CD4-positive, alpha-beta T cell treated with Interleukin-2 at 100 ng/mL for 4 hours (primary cell): ENCODE measurements around the gene DLX3.

Experiments used
- DNase-seq: peaks from one replicate; pipeline ENCODE4 v3.0.0-alpha.2; 2020; ENCODE audit warnings: low spot score

The DLX3 gene

GRCh38 chr17:50023520-50023919 lies 28.5 kb upstream of the DLX3 start:
- no peak for DNase-seq

- no peak for DNase-seq
Measured at GRCh38 chr17:50022463-50023130, 27.6 kb upstream of the DLX3 start.

GRCh38 chr17:50021681-50022370 lies 26.8 kb upstream of the DLX3 start:
- DNase-seq, result no peak

GRCh38 chr17:50020841-50021599 lies 26.0 kb upstream of the DLX3 start:
- no peak for DNase-seq

- no peak for DNase-seq
Measured at GRCh38 chr17:50018909-50019308, 23.9 kb upstream of the DLX3 start.

- DNase-seq, result no peak
Measured at GRCh38 chr17:50015146-50015545, 20.1 kb upstream of the DLX3 start.

GRCh38 chr17:50014471-50015088 lies 19.6 kb upstream of the DLX3 start:
- no peak for DNase-seq

GRCh38 chr17:50013079-50013478 lies 18.1 kb upstream of the DLX3 start:
- DNase-seq, result no peak

GRCh38 chr17:50009282-50009681 lies 14.3 kb upstream of the DLX3 start:
- DNase-seq, result no peak

GRCh38 chr17:50003911-50004310 lies 8.9 kb upstream of the DLX3 start:
- DNase-seq, result no peak

- no peak for DNase-seq
Measured at GRCh38 chr17:49998836-49999511, 4.0 kb upstream of the DLX3 start.

GRCh38 chr17:49997773-49998703 lies 3.0 kb upstream of the DLX3 start:
- DNase-seq, result peak; percentile 87

GRCh38 chr17:49997301-49997650 lies 2.3 kb upstream of the DLX3 start:
- DNase-seq, result no peak

GRCh38 chr17:49996495-49997300 lies 1.7 kb upstream of the DLX3 start:
- DNase-seq, result peak; percentile 60

- no peak for DNase-seq
Measured at GRCh38 chr17:49996121-49996494, 1.1 kb upstream of the DLX3 start.

GRCh38 chr17:49994085-49995054 lies 654 bp downstream of the DLX3 start:
- DNase-seq, result no peak

GRCh38 chr17:49993423-49994060 lies 1.5 kb downstream of the DLX3 start:
- no peak for DNase-seq

- DNase-seq, result no peak
Measured at GRCh38 chr17:49992933-49993422, 2.0 kb downstream of the DLX3 start.
